H7 (cell line): ENCODE results near the gene CCDC30. TPM values are rescaled to one million over a fixed set of nuclear protein-coding genes. Genes with fewer than 3 reads are reported as not detected.
"Not testable (repeated sequence)": the region's sequence is repeated elsewhere in the genome, so short reads cannot be mapped to it uniquely, and the experiment has no call there.

ENCODE experiments used
- DNase-seq: peaks from one replicate; pipeline ENCODE4 v3.0.0; 2012
- H3K27me3 ChIP-seq: 2 replicates; pipeline ENCODE4 v1.6.0; 2011; ENCODE audit warnings: mild to moderate bottlenecking, low read length; ENCODE audit not compliant: control insufficient read depth, insufficient read depth
- H3K36me3 ChIP-seq: replicated peaks from 2 replicates; pipeline ENCODE4 v1.5.1; 2011; ENCODE audit warnings: low read length; ENCODE audit not compliant: control insufficient read depth, insufficient read depth
- H3K4me3 ChIP-seq: 2 replicates; pipeline ENCODE4 v1.5.1; 2011; ENCODE audit warnings: low read depth, mild to moderate bottlenecking, control low read depth, low read length, moderate library complexity; ENCODE audit not compliant: insufficient read depth
- total RNA-seq: library from RNA; depleted of rRNA; stranded (reverse); fragments of >200 nt; shearing (Covaris generic); gene quantifications from 2 replicates; pipeline ENCODE4 v1.2.3, GENCODE V29; 2014

The CCDC30 gene
- total RNA-seq, 1 experiment from 2014 or later: 0.87 TPM

GRCh38 chr1:42469727-42470126 lies 6.6 kb downstream of the CCDC30 start:
- no peak for DNase-seq
- no peak overlapping the region for H3K4me3 ChIP-seq
- H3K36me3 ChIP-seq: no peaks in the 10 kb centered on the region
- no peaks in the 10 kb centered on the region for H3K27me3 ChIP-seq

- no peak overlapping the region for H3K4me3 ChIP-seq
- DNase-seq: no peak
- H3K36me3 ChIP-seq: no peaks in the 10 kb centered on the region
- H3K27me3 ChIP-seq: no peaks in the 10 kb centered on the region
Measured at GRCh38 chr1:42476605-42477004, 13.5 kb downstream of the CCDC30 start.

- not testable (repeated sequence) for H3K36me3 ChIP-seq, H3K27me3 ChIP-seq, H3K4me3 ChIP-seq, DNase-seq
Measured at GRCh38 chr1:42477354-42477753, 14.3 kb downstream of the CCDC30 start.

GRCh38 chr1:42477775-42478174 lies 14.7 kb downstream of the CCDC30 start:
- H3K4me3 ChIP-seq: no peak overlapping the region
- no peaks in the 10 kb centered on the region for H3K27me3 ChIP-seq
- DNase-seq: no peak
- no peaks in the 10 kb centered on the region for H3K36me3 ChIP-seq

- no peak overlapping the region for H3K4me3 ChIP-seq
- peak; percentile 29 for DNase-seq
- no peaks in the 10 kb centered on the region for H3K36me3 ChIP-seq
- no peaks in the 10 kb centered on the region for H3K27me3 ChIP-seq
Measured at GRCh38 chr1:42479621-42480020, 16.5 kb downstream of the CCDC30 start.

- no peaks in the 10 kb centered on the region for H3K27me3 ChIP-seq
- H3K36me3 ChIP-seq: no peaks in the 10 kb centered on the region
- no peak overlapping the region for H3K4me3 ChIP-seq
- DNase-seq: no peak
Measured at GRCh38 chr1:42480921-42481320, 17.8 kb downstream of the CCDC30 start.

- Histone ChIP-seq H3K36me3 (no peaks in the 10 kb centered on the region), H3K27me3 (no peaks in the 10 kb centered on the region), H3K4me3 (no peak overlapping the region)
- no peak for DNase-seq
Measured at GRCh38 chr1:42482635-42483153, 19.6 kb downstream of the CCDC30 start.

- no peak overlapping the region for H3K4me3 ChIP-seq
- DNase-seq: no peak
- no peaks in the 10 kb centered on the region for H3K27me3 ChIP-seq
- H3K36me3 ChIP-seq: no peaks in the 10 kb centered on the region
Measured at GRCh38 chr1:42484382-42484781, 21.3 kb downstream of the CCDC30 start.

GRCh38 chr1:42490237-42490636 lies 27.2 kb downstream of the CCDC30 start:
- H3K4me3 ChIP-seq: no peak overlapping the region
- H3K27me3 ChIP-seq: no peaks in the 10 kb centered on the region
- H3K36me3 ChIP-seq: no peaks in the 10 kb centered on the region
- no peak for DNase-seq

GRCh38 chr1:42502031-42502430 lies 38.9 kb downstream of the CCDC30 start:
- not testable (repeated sequence) for H3K36me3 ChIP-seq, H3K27me3 ChIP-seq, H3K4me3 ChIP-seq, DNase-seq

- Histone ChIP-seq H3K36me3 (no peaks in the 10 kb centered on the region), H3K4me3 (no peak overlapping the region), H3K27me3 (no peaks in the 10 kb centered on the region)
- no peak for DNase-seq
Measured at GRCh38 chr1:42504535-42505128, 41.5 kb downstream of the CCDC30 start.

- no peak for DNase-seq
- Histone ChIP-seq H3K36me3 (no peaks in the 10 kb centered on the region), H3K4me3 (no peak overlapping the region), H3K27me3 (no peaks in the 10 kb centered on the region)
Measured at GRCh38 chr1:42506576-42506975, 43.5 kb downstream of the CCDC30 start.

GRCh38 chr1:42511581-42512155 lies 48.6 kb downstream of the CCDC30 start:
- H3K4me3 ChIP-seq, H3K36me3 ChIP-seq: not testable (repeated sequence)
- DNase-seq: peak; percentile 30

GRCh38 chr1:42518908-42519307 lies 55.8 kb downstream of the CCDC30 start:
- Histone ChIP-seq H3K27me3 (no peaks in the 10 kb centered on the region), H3K4me3 (no peak overlapping the region), H3K36me3 (no peaks in the 10 kb centered on the region)
- no peak for DNase-seq

More at GRCh38 chr1:42511581-42512155, 48.6 kb downstream of the CCDC30 start:
- not testable (repeated sequence) for H3K27me3 ChIP-seq

GRCh38 chr1:42523171-42523570 lies 60.1 kb downstream of the CCDC30 start:
- no peaks in the 10 kb centered on the region for H3K27me3 ChIP-seq
- no peaks in the 10 kb centered on the region for H3K36me3 ChIP-seq
- H3K4me3 ChIP-seq: no peak overlapping the region
- DNase-seq: no peak
